A549 (cell line): ENCODE measurements around the gene TMEM255B.

Experiments used
- CEBPB ChIP-seq, 2 experiments: fragments of >200 bp in 1 of 2; sonication (Bioruptor Twin) in 1 of 2; formaldehyde crosslinking in 1 of 2; IDR thresholded peaks; 2 replicates each; pipeline ENCODE4 v1.6.1; 2012 to 2016
- CTCF ChIP-seq: fragments of >200 bp; sonication (Bioruptor Twin); formaldehyde crosslinking; IDR thresholded peaks from 3 replicates; pipeline ENCODE4 v1.5.1; 2016
- EHMT2 ChIP-seq: fragments of 200-600 bp; sonication (generic); IDR thresholded peaks from 2 replicates; pipeline ENCODE4 v1.6.1; 2016; ENCODE audit warnings: antibody characterized with exemption, low read depth, mild to moderate bottlenecking, moderate library complexity
- EP300 ChIP-seq, 2 experiments: fragments of >200 bp; sonication (Bioruptor Twin); formaldehyde crosslinking; IDR thresholded peaks; 2 replicates in 1 of 2; 3 replicates in 1 of 2; pipeline ENCODE4 v1.6.1; 2016 to 2017
- KDM1A ChIP-seq: fragments of 200-600 bp; sonication (generic); IDR thresholded peaks from 2 replicates; pipeline ENCODE4 v1.6.1; 2016; ENCODE audit warnings: low read depth, mild to moderate bottlenecking
- MAX ChIP-seq: IDR thresholded peaks from 2 replicates; pipeline ENCODE4 v1.6.1; 2012
- PBX3 ChIP-seq: IDR thresholded peaks from 2 replicates; pipeline ENCODE4 v1.6.1; 2012
- POLR2A ChIP-seq: IDR thresholded peaks from 2 replicates; pipeline ENCODE4 v1.6.1; 2012; ENCODE audit warnings: mild to moderate bottlenecking, low read length
- RAD21 ChIP-seq, 2 experiments: fragments of >200 bp in 1 of 2; sonication (Bioruptor Twin) in 1 of 2; formaldehyde crosslinking in 1 of 2; IDR thresholded peaks in 1 of 2; conservative IDR thresholded peaks in 1 of 2; 2 replicates in 1 of 2; 3 replicates in 1 of 2; pipeline ENCODE4 v1.6.1; 2012 to 2018; ENCODE audit warnings: inconsistent platforms in 1 of 2
- RCOR1 ChIP-seq: fragments of 150-350 bp; IDR thresholded peaks from 2 replicates; pipeline ENCODE4 v1.6.1; 2014; ENCODE audit warnings: antibody characterized with exemption, low read length, low read depth
- RFX5 ChIP-seq: fragments of 450-650 bp; IDR thresholded peaks from 2 replicates; pipeline ENCODE4 v1.7.1; 2014; ENCODE audit warnings: antibody characterized with exemption, mild to moderate bottlenecking, moderate library complexity
- RNF2 ChIP-seq: fragments of 200-600 bp; sonication (generic); IDR thresholded peaks from 2 replicates; pipeline ENCODE4 v1.6.1; 2016; ENCODE audit warnings: low read depth, mild to moderate bottlenecking, antibody characterized with exemption, moderate library complexity, borderline replicate concordance
- SMC3 ChIP-seq: fragments of >200 bp; sonication (Bioruptor Twin); formaldehyde crosslinking; IDR thresholded peaks from 3 replicates; pipeline ENCODE4 v1.6.1; 2018; ENCODE audit warnings: inconsistent platforms

GRCh38 chr13:113802090-113802531, 43.1 kb downstream of the TMEM255B start:
- TF ChIP-seq CTCF (no peak), KDM1A (no peak), POLR2A (no peak), EHMT2 (no peak), PBX3 (no peak), RCOR1 (no peak), EP300 (IDR thresholded peaks at IDR 0.05) (no peak), SMC3 (no peak), RFX5 (no peak), RNF2 (no peak), MAX (no peak), CEBPB (IDR thresholded peaks at IDR 0.05) (no peak), RAD21 (conservative IDR thresholded peaks at IDR 0.05 in 1 of 2, IDR thresholded peaks at IDR 0.05 in 1 of 2) (no peak)
